HEK293 (cell line): Measurements from ENCODE around the gene PPARG.

Source experiments
- CTCF ChIA-PET: fragments of 350-600 bp; formaldehyde crosslinking; extraction: SDS; loops from one replicate; lab custom pipeline; 2021; ENCODE audit warnings: antibody characterized with exemption; lab: Yijun Ruan, JAX
- POLR2A ChIA-PET: fragments of 300-600 bp; formaldehyde crosslinking; extraction: SDS; loops from one replicate; lab custom pipeline; 2020; ENCODE audit warnings: antibody characterized with exemption, inconsistent platforms; lab: Yijun Ruan, JAX
- H3K27ac ChIP-seq: fragments of 200-500 bp; sonication (Bioruptor generic); 2 replicates; pipeline ENCODE4 v1.5.1; 2014; ENCODE audit warnings: low read depth, low read length, control low read depth, inconsistent platforms; ENCODE audit errors: extremely low read depth
- H3K36me3 ChIP-seq, 2 experiments: fragments of 200-500 bp in 1 of 2; sonication (Bioruptor generic) in 1 of 2; 1 replicate in 1 of 2; 2 replicates in 1 of 2; pipeline ENCODE4 v1.5.1; 2014 to 2017; ENCODE audit warnings: inconsistent platforms in 2 of 2, low read length in 2 of 2; ENCODE audit not compliant: control insufficient read depth in 2 of 2, insufficient read depth in 1 of 2
- H3K4me1 ChIP-seq: fragments of 200-500 bp; sonication (Bioruptor generic); 2 replicates; pipeline ENCODE4 v1.5.1; 2014; ENCODE audit warnings: mild to moderate bottlenecking, low read length, inconsistent platforms; ENCODE audit not compliant: control insufficient read depth, insufficient read depth
- H3K4me3 ChIP-seq: 2 replicates; pipeline ENCODE4 v1.5.1; 2011; ENCODE audit warnings: low read depth, mild to moderate bottlenecking, control low read depth, low read length, moderate library complexity
- H3K9me3 ChIP-seq: fragments of 200-500 bp; sonication (Bioruptor generic); 2 replicates; pipeline ENCODE4 v1.5.1; 2014; ENCODE audit warnings: low read depth, low read length, inconsistent platforms; ENCODE audit not compliant: control insufficient read depth, insufficient read depth
- BCL11B ChIP-seq: fragments of 450-650 bp; formaldehyde crosslinking; IDR thresholded peaks from 2 replicates; pipeline ENCODE4 v1.5.1; 2016; ENCODE audit warnings: low read depth, missing biosample characterization, missing genetic modification characterization
- KLF1 ChIP-seq: fragments of 450-650 bp; formaldehyde crosslinking; IDR thresholded peaks from 2 replicates; pipeline ENCODE4 v1.5.1; 2016; ENCODE audit warnings: missing biosample characterization, missing genetic modification characterization
- MYNN ChIP-seq: fragments of 450-650 bp; formaldehyde crosslinking; IDR thresholded peaks from 2 replicates; pipeline ENCODE4 v1.5.1; 2016; ENCODE audit warnings: missing biosample characterization, missing genetic modification characterization, borderline replicate concordance
- OSR2 ChIP-seq: fragments of 450-650 bp; formaldehyde crosslinking; IDR thresholded peaks from 2 replicates; pipeline ENCODE4 v1.5.1; 2016; ENCODE audit warnings: missing biosample characterization, missing genetic modification characterization
- SCRT1 ChIP-seq: fragments of 450-650 bp; formaldehyde crosslinking; IDR thresholded peaks from 2 replicates; pipeline ENCODE4 v1.5.1; 2016; ENCODE audit warnings: missing biosample characterization, missing genetic modification characterization, borderline replicate concordance
- WT1 ChIP-seq: fragments of 450-650 bp; formaldehyde crosslinking; IDR thresholded peaks from 2 replicates; pipeline ENCODE4 v1.5.1; 2016; ENCODE audit warnings: missing biosample characterization, missing genetic modification characterization
- ZBTB20 ChIP-seq: fragments of 450-650 bp; formaldehyde crosslinking; IDR thresholded peaks from 2 replicates; pipeline ENCODE4 v1.5.1; 2016; ENCODE audit warnings: missing biosample characterization, missing genetic modification characterization
- ZNF2 ChIP-seq: fragments of 450-650 bp; formaldehyde crosslinking; IDR thresholded peaks from 2 replicates; pipeline ENCODE4 v1.5.1; 2016; ENCODE audit warnings: missing biosample characterization, missing genetic modification characterization
- ZNF202 ChIP-seq: fragments of 450-650 bp; formaldehyde crosslinking; IDR thresholded peaks from 2 replicates; pipeline ENCODE4 v1.5.1; 2016; ENCODE audit warnings: missing biosample characterization, missing genetic modification characterization, borderline replicate concordance
- ZNF24 ChIP-seq: fragments of 450-650 bp; formaldehyde crosslinking; IDR thresholded peaks from 2 replicates; pipeline ENCODE4 v1.5.1; 2016; ENCODE audit warnings: missing biosample characterization, missing genetic modification characterization
- ZNF548 ChIP-seq: fragments of 450-650 bp; formaldehyde crosslinking; IDR thresholded peaks from 2 replicates; pipeline ENCODE4 v1.5.1; 2016; ENCODE audit warnings: missing biosample characterization, missing genetic modification characterization
- ZNF610 ChIP-seq: fragments of 450-650 bp; formaldehyde crosslinking; IDR thresholded peaks from 2 replicates; pipeline ENCODE4 v1.5.1; 2016; ENCODE audit warnings: missing biosample characterization, missing genetic modification characterization, borderline replicate concordance
- ZNF624 ChIP-seq: fragments of 450-650 bp; formaldehyde crosslinking; IDR thresholded peaks from 2 replicates; pipeline ENCODE4 v1.5.1; 2017; ENCODE audit warnings: missing biosample characterization, missing genetic modification characterization
- ZNF707 ChIP-seq: fragments of 450-650 bp; formaldehyde crosslinking; IDR thresholded peaks from 2 replicates; pipeline ENCODE4 v1.5.1; 2016; ENCODE audit warnings: missing biosample characterization, missing genetic modification characterization
- ZNF785 ChIP-seq: fragments of 450-650 bp; formaldehyde crosslinking; IDR thresholded peaks from 2 replicates; pipeline ENCODE4 v1.5.1; 2016; ENCODE audit warnings: missing biosample characterization, missing genetic modification characterization
- ZNF843 ChIP-seq: fragments of 450-650 bp; formaldehyde crosslinking; IDR thresholded peaks from 2 replicates; pipeline ENCODE4 v1.5.1; 2016; ENCODE audit warnings: missing biosample characterization, missing genetic modification characterization
- TF ChIP-seq, protein P1 (sequence below): fragments of 450-650 bp; formaldehyde crosslinking; IDR thresholded peaks from 2 replicates; pipeline ENCODE4 v1.5.1; 2017; ENCODE audit warnings: missing biosample characterization, missing genetic modification characterization
- TF ChIP-seq, protein P2 (sequence below): fragments of 450-650 bp; formaldehyde crosslinking; IDR thresholded peaks from 2 replicates; pipeline ENCODE4 v1.5.1; 2017; ENCODE audit warnings: missing biosample characterization, missing genetic modification characterization
- TF ChIP-seq, protein P3 (sequence below): fragments of 450-650 bp; formaldehyde crosslinking; IDR thresholded peaks from 2 replicates; pipeline ENCODE4 v1.5.1; 2016; ENCODE audit warnings: missing biosample characterization, missing genetic modification characterization, low read depth

The PPARG gene

DNA sequence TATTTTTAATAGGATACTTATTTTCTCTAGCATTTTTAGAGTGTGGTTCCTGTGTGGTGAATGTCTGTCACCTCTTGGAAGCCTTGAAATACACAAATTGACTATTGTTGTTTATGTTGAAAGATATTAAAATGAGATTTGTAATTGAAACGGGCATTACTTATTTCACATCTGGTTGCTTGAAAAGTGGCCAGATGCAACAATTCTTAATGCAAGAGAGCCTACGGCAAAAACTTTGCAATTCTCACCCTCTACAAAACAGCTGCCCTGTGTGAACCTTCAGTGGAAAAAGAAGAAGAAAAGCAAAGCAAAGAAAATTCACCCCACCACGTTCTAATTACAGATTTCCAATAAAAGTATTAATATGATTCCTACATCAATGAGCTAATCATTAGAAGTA, 46.6 kb downstream of the PPARG start (continued):
- TF ChIP-seq ZNF24 (tag by site-specific recombination) (no peak), WT1 (tag by site-specific recombination) (no peak), ZBTB20 (tag by site-specific recombination) (no peak), ZNF610 (no peak)
- TF ChIP-seq, protein P1, sequence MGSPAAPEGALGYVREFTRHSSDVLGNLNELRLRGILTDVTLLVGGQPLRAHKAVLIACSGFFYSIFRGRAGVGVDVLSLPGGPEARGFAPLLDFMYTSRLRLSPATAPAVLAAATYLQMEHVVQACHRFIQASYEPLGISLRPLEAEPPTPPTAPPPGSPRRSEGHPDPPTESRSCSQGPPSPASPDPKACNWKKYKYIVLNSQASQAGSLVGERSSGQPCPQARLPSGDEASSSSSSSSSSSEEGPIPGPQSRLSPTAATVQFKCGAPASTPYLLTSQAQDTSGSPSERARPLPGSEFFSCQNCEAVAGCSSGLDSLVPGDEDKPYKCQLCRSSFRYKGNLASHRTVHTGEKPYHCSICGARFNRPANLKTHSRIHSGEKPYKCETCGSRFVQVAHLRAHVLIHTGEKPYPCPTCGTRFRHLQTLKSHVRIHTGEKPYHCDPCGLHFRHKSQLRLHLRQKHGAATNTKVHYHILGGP, result no peak

DNA sequence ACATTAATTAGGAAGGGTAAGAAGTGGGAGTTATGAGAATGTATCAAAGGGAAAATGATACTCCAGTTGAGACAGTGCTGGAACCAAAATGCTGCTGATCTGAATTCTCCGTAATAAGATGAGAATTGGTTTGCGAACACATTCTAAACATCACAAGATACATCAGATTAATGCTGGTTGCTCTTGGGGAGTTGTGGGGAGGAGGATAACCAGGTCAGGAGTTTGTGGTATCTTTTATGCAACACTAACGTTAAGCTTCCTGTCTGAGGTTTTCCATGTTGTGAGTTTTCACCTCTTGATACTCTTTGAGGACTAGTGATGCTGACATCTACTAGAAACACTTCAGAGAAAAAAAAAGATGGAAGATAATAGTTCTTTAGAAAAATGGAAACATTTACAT, 47.2 kb downstream of the PPARG start:
- Histone ChIP-seq H3K4me1 (no peaks in the 10 kb centered on the region), H3K9me3 (no peaks in the 10 kb centered on the region), H3K27ac (no peak overlapping the region), H3K36me3 (no peaks in the 10 kb centered on the region), H3K4me3 (no peak overlapping the region)
- ChIA-PET CTCF (interaction anchor here (0.7 to 0.9 kb wide), 2 partner anchors 124 to 144 kb away, joined by 3 read pairs; no protein-coding TSS in a partner anchor), POLR2A (no interaction called here)
- TF ChIP-seq MYNN (tag by site-specific recombination), result no peak
- no peak for TF ChIP-seq OSR2
- TF ChIP-seq ZNF785 (tag by site-specific recombination), result no peak
- TF ChIP-seq ZNF707 (tag by site-specific recombination), result no peak
- no peak for TF ChIP-seq ZNF624
- TF ChIP-seq ZNF548 (tag by site-specific recombination), result no peak

DNA sequence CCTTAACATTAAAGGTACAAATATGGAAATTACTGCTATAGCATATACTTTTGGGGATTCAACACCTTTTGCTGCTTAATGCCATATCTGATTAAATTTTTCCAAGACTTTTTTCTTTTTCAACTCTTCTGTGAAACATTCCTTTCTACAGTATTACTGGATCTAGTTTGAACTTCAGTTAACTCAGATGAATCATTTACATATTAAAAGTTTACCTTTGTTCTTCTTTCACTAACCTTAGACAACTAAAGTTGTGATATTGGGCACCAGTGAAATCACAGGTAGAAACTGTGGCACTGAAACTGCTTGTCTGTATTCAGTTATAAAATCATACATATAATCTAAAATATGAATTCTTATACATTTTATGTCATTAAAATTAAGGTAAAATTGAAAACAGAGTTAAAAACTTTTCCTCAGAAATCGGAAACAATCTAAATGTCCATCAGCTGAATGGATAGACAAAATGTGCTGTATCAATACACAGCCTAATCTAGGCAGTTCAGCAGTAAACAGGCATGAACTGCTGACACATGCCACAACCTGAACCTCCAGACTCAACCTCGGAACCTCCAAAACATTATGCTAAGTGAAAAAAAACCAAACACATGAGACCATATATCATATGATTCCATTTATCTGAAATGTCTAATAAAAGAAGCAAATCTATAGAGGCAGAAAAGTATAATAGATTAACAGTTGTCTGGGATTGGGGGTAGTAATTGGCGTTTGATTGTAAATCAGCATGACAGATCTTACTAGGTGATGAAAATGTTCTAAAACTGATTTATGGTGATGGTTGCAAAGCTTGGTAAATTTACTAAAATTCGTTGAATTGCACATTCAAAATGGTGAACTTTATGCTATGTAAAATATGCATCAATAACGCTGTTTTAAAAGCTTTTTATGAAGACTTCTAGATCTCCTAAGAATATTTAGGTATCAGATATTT, 50.0 kb downstream of the PPARG start:
- no peak for TF ChIP-seq SCRT1 (tag by site-specific recombination)
- peak; percentile 66; the same call in 1 of the 2 replicates for TF ChIP-seq BCL11B
- no peak for TF ChIP-seq KLF1 (tag by site-specific recombination)
- TF ChIP-seq, protein P2, sequence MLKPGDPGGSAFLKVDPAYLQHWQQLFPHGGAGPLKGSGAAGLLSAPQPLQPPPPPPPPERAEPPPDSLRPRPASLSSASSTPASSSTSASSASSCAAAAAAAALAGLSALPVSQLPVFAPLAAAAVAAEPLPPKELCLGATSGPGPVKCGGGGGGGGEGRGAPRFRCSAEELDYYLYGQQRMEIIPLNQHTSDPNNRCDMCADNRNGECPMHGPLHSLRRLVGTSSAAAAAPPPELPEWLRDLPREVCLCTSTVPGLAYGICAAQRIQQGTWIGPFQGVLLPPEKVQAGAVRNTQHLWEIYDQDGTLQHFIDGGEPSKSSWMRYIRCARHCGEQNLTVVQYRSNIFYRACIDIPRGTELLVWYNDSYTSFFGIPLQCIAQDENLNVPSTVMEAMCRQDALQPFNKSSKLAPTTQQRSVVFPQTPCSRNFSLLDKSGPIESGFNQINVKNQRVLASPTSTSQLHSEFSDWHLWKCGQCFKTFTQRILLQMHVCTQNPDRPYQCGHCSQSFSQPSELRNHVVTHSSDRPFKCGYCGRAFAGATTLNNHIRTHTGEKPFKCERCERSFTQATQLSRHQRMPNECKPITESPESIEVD (tag by site-specific recombination), result peak; percentile 55; the same call in 1 of the 2 replicates
- TF ChIP-seq ZNF202, result no peak
- TF ChIP-seq ZNF2 (tag by site-specific recombination), result no peak
- peak; percentile 55; the same call in 1 of the 2 replicates for TF ChIP-seq ZNF843 (tag by site-specific recombination)
- TF ChIP-seq, protein P1, result 0 out of 2 replicates have a peak, but pooled peaks have one; percentile 24
- TF ChIP-seq, protein P3, sequence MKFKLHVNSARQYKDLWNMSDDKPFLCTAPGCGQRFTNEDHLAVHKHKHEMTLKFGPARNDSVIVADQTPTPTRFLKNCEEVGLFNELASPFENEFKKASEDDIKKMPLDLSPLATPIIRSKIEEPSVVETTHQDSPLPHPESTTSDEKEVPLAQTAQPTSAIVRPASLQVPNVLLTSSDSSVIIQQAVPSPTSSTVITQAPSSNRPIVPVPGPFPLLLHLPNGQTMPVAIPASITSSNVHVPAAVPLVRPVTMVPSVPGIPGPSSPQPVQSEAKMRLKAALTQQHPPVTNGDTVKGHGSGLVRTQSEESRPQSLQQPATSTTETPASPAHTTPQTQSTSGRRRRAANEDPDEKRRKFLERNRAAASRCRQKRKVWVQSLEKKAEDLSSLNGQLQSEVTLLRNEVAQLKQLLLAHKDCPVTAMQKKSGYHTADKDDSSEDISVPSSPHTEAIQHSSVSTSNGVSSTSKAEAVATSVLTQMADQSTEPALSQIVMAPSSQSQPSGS (tag by site-specific recombination), result no peak
- TF ChIP-seq, all 188 proteins: peak for 4
- ChIA-PET CTCF (no interaction called here), POLR2A (no interaction called here)
- Histone ChIP-seq H3K4me1 (peaks cover 13% of the 10 kb centered on the region), H3K36me3 (no peaks in the 10 kb centered on the region), H3K9me3 (no peaks in the 10 kb centered on the region), H3K4me3 (no peak overlapping the region), H3K27ac (no peak overlapping the region)
